Measurements from ENCODE around the gene ATF6B.
"Not testable (repeated sequence)": the region's sequence is repeated elsewhere in the genome, so short reads cannot be mapped to it uniquely, and the experiment has no call there.

ATF6B gene

GRCh38 chr6:32108727-32109113, 19.3 kb downstream of the ATF6B start:
- 75% methylated on average over 5 of the region's 6 CpGs for WGBS (ENCODE audit: insufficient coverage)
- Histone ChIP-seq H3K36me3 (ENCODE audit: control insufficient read depth in 4 of 4, insufficient read depth in 4 of 4, low read length in 3 of 4) (peaks cover 0 to 8% (median 2%) of the 10 kb centered on the region in 4 experiments), H3K4me3 (ENCODE audit: control insufficient read depth in 1 of 7, extremely low read depth in 1 of 7, insufficient read depth in 4 of 7, low read depth in 2 of 7, low read length in 6 of 7) (peak overlapping the region in 2 of 7 experiments; percentile 6 to 45), H3K27ac (ENCODE audit: insufficient read depth in 1 of 2, low read depth in 1 of 2, low read length in 2 of 2, poor library complexity in 1 of 2, severe bottlenecking in 2 of 2) (no peak overlapping the region), H3K9me3 (ENCODE audit: control extremely low read depth in 1 of 5, control insufficient read depth in 4 of 5, insufficient read depth in 2 of 5, low read depth in 1 of 5, low read length in 4 of 5) (no peaks in the 10 kb centered on the region), H3K4me1 (ENCODE audit: control extremely low read depth in 1 of 4, control insufficient read depth in 4 of 4, insufficient read depth in 4 of 4, low read length in 3 of 4) (peaks cover 0 to 27% (median 19%) of the 10 kb centered on the region in 4 experiments), H3K27me3 (replicated peaks in 2 of 5; ENCODE audit: control insufficient read depth in 4 of 5, insufficient read depth in 5 of 5, low read length in 4 of 5) (peaks cover 0 to 14% (median 0%) of the 10 kb centered on the region in 5 experiments)
- ChIA-PET POLR2A (interaction anchor here (0.9 kb wide), 1 partner anchor 14 kb away, joined by 3 read pairs; no protein-coding TSS in a partner anchor), CTCF (interaction anchor here (2.7 kb wide), 1 partner anchor 10 kb away, joined by 7 read pairs; no protein-coding TSS in a partner anchor)
- DNase-seq = no peak

- H3K9me3 ChIP-seq (ENCODE audit: control extremely low read depth in 1 of 5, control insufficient read depth in 4 of 5, insufficient read depth in 2 of 5, low read depth in 1 of 5, low read length in 4 of 5) = no peaks in the 10 kb centered on the region
- ChIA-PET POLR2A (no interaction called here), CTCF (interaction anchor here (2.7 kb wide), 1 partner anchor 11 kb away, joined by 7 read pairs; no protein-coding TSS in a partner anchor)
- H3K4me3 ChIP-seq (ENCODE audit: control insufficient read depth in 1 of 7, extremely low read depth in 1 of 7, insufficient read depth in 4 of 7, low read depth in 2 of 7, low read length in 6 of 7) = peak overlapping the region in 1 of 7 experiments; percentile 7
- peaks cover 0 to 27% (median 19%) of the 10 kb centered on the region in 4 experiments for H3K4me1 ChIP-seq (ENCODE audit: control extremely low read depth in 1 of 4, control insufficient read depth in 4 of 4, insufficient read depth in 4 of 4, low read length in 3 of 4)
- peaks cover 0 to 14% (median 0%) of the 10 kb centered on the region in 5 experiments for H3K27me3 ChIP-seq (replicated peaks in 2 of 5; ENCODE audit: control insufficient read depth in 4 of 5, insufficient read depth in 5 of 5, low read length in 4 of 5)
- 8% methylated on average over 12 of the region's 15 CpGs for WGBS (ENCODE audit: insufficient coverage)
- no peak overlapping the region for H3K27ac ChIP-seq (ENCODE audit: insufficient read depth in 1 of 2, low read depth in 1 of 2, low read length in 2 of 2, poor library complexity in 1 of 2, severe bottlenecking in 2 of 2)
- DNase-seq = peak in 1 of 3 donors; percentile 23
- peaks cover 0 to 3% (median 0%) of the 10 kb centered on the region in 4 experiments for H3K36me3 ChIP-seq (ENCODE audit: control insufficient read depth in 4 of 4, insufficient read depth in 4 of 4, low read length in 3 of 4)
These were observed 19.9 kb downstream of the ATF6B start for GRCh38 chr6:32108094-32108627.

GRCh38 chr6:32107406-32107805, 20.6 kb downstream of the ATF6B start:
- no CpG with 5 or more reads among the region's 1 CpG for WGBS (ENCODE audit: insufficient coverage)
- Histone ChIP-seq H3K9me3 (ENCODE audit: control extremely low read depth in 1 of 5, control insufficient read depth in 4 of 5, insufficient read depth in 2 of 5, low read depth in 1 of 5, low read length in 4 of 5) (no peaks in the 10 kb centered on the region), H3K36me3 (ENCODE audit: control insufficient read depth in 4 of 4, insufficient read depth in 4 of 4, low read length in 3 of 4) (peaks cover 0 to 2% (median 0%) of the 10 kb centered on the region in 4 experiments), H3K27me3 (replicated peaks in 2 of 5; ENCODE audit: control insufficient read depth in 4 of 5, insufficient read depth in 5 of 5, low read length in 4 of 5) (peaks cover 0 to 14% (median 0%) of the 10 kb centered on the region in 5 experiments), H3K4me1 (ENCODE audit: control extremely low read depth in 1 of 4, control insufficient read depth in 4 of 4, insufficient read depth in 4 of 4, low read length in 3 of 4) (peaks cover 0 to 27% (median 19%) of the 10 kb centered on the region in 4 experiments), H3K4me3 (ENCODE audit: control insufficient read depth in 1 of 7, extremely low read depth in 1 of 7, insufficient read depth in 4 of 7, low read depth in 2 of 7, low read length in 6 of 7) (no peak overlapping the region), H3K27ac (ENCODE audit: insufficient read depth in 1 of 2, low read depth in 1 of 2, low read length in 2 of 2, poor library complexity in 1 of 2, severe bottlenecking in 2 of 2) (no peak overlapping the region)
- ChIA-PET CTCF (interaction anchor here (2.7 kb wide), 1 partner anchor 11 kb away, joined by 7 read pairs; no protein-coding TSS in a partner anchor), POLR2A (no interaction called here)
- DNase-seq = no peak

GRCh38 chr6:32105433-32105832, 22.6 kb downstream of the ATF6B start:
- Histone ChIP-seq H3K4me3 (ENCODE audit: control insufficient read depth in 1 of 7, extremely low read depth in 1 of 7, insufficient read depth in 4 of 7, low read depth in 2 of 7, low read length in 6 of 7) (no peak overlapping the region), H3K4me1 (ENCODE audit: control extremely low read depth in 1 of 4, control insufficient read depth in 4 of 4, insufficient read depth in 4 of 4, low read length in 3 of 4) (peaks cover 0 to 27% (median 19%) of the 10 kb centered on the region in 4 experiments), H3K27me3 (replicated peaks in 2 of 5; ENCODE audit: control insufficient read depth in 4 of 5, insufficient read depth in 5 of 5, low read length in 4 of 5) (peaks cover 0 to 14% (median 0%) of the 10 kb centered on the region in 5 experiments), H3K27ac (ENCODE audit: insufficient read depth in 1 of 2, low read depth in 1 of 2, low read length in 2 of 2, poor library complexity in 1 of 2, severe bottlenecking in 2 of 2) (no peak overlapping the region), H3K36me3 (ENCODE audit: control insufficient read depth in 4 of 4, insufficient read depth in 4 of 4, low read length in 3 of 4) (no peaks in the 10 kb centered on the region), H3K9me3 (ENCODE audit: control extremely low read depth in 1 of 5, control insufficient read depth in 4 of 5, insufficient read depth in 2 of 5, low read depth in 1 of 5, low read length in 4 of 5) (no peaks in the 10 kb centered on the region)
- DNase-seq = no peak
- POLR2A ChIA-PET = no interaction called here
- CTCF ChIA-PET = no interaction called here
- WGBS (ENCODE audit: insufficient coverage) = 94% methylated on average over 4 of the region's 4 CpGs

GRCh38 chr6:32102255-32102654, 25.8 kb downstream of the ATF6B start:
- WGBS (ENCODE audit: insufficient coverage) = no CpG with 5 or more reads among the region's 3 CpGs
- no peak for DNase-seq
- no peaks in the 10 kb centered on the region for H3K9me3 ChIP-seq (ENCODE audit: control extremely low read depth in 1 of 5, control insufficient read depth in 4 of 5, insufficient read depth in 2 of 5, low read depth in 1 of 5, low read length in 4 of 5)
- H3K27me3 ChIP-seq (replicated peaks in 2 of 5; ENCODE audit: control insufficient read depth in 4 of 5, insufficient read depth in 5 of 5, low read length in 4 of 5) = peaks cover 2 to 17% (median 13%) of the 10 kb centered on the region in 5 experiments
- H3K4me1 ChIP-seq (ENCODE audit: control extremely low read depth in 1 of 4, control insufficient read depth in 4 of 4, insufficient read depth in 4 of 4, low read length in 3 of 4) = peaks cover 0 to 2% (median 0%) of the 10 kb centered on the region in 4 experiments
- H3K36me3 ChIP-seq (ENCODE audit: control insufficient read depth in 4 of 4, insufficient read depth in 4 of 4, low read length in 3 of 4) = no peaks in the 10 kb centered on the region
- ChIA-PET CTCF (no interaction called here), POLR2A (no interaction called here)
- H3K4me3 ChIP-seq (ENCODE audit: control insufficient read depth in 1 of 7, extremely low read depth in 1 of 7, insufficient read depth in 4 of 7, low read depth in 2 of 7, low read length in 6 of 7) = no peak overlapping the region
- no peak overlapping the region for H3K27ac ChIP-seq (ENCODE audit: insufficient read depth in 1 of 2, low read depth in 1 of 2, low read length in 2 of 2, poor library complexity in 1 of 2, severe bottlenecking in 2 of 2)

GRCh38 chr6:32100251-32100650, 27.8 kb downstream of the ATF6B start:
- H3K36me3 ChIP-seq (ENCODE audit: control insufficient read depth in 4 of 4, insufficient read depth in 4 of 4, low read length in 3 of 4); POLR2A ChIA-PET; DNase-seq; H3K27ac ChIP-seq (ENCODE audit: insufficient read depth in 1 of 2, low read depth in 1 of 2, low read length in 2 of 2, poor library complexity in 1 of 2, severe bottlenecking in 2 of 2); H3K9me3 ChIP-seq (ENCODE audit: control extremely low read depth in 1 of 5, control insufficient read depth in 4 of 5, insufficient read depth in 2 of 5, low read depth in 1 of 5, low read length in 4 of 5); H3K4me3 ChIP-seq (ENCODE audit: control insufficient read depth in 1 of 7, extremely low read depth in 1 of 7, insufficient read depth in 4 of 7, low read depth in 2 of 7, low read length in 6 of 7): not testable (repeated sequence)
- WGBS (ENCODE audit: insufficient coverage) = 100% methylated on average over 6 of the region's 8 CpGs
- Histone ChIP-seq H3K4me1 (ENCODE audit: control extremely low read depth in 1 of 4, control insufficient read depth in 4 of 4, insufficient read depth in 4 of 4, low read length in 3 of 4) (peaks cover 0 to 11% (median 5%) of the 10 kb centered on the region in 4 experiments), H3K27me3 (replicated peaks in 2 of 5; ENCODE audit: control insufficient read depth in 4 of 5, insufficient read depth in 5 of 5, low read length in 4 of 5) (peaks cover 2 to 37% (median 17%) of the 10 kb centered on the region in 5 experiments)
- CTCF ChIA-PET = interaction anchor here (0.7 to 1.4 kb wide), 3 partner anchors 10 to 37 kb away, joined by 3 to 4 read pairs (median 3); no protein-coding TSS in a partner anchor

GRCh38 chr6:32097364-32097763, 30.7 kb downstream of the ATF6B start:
- 100% methylated on average over 3 of the region's 3 CpGs for WGBS (ENCODE audit: insufficient coverage)
- peaks cover 2 to 52% (median 19%) of the 10 kb centered on the region in 5 experiments for H3K27me3 ChIP-seq (replicated peaks in 2 of 5; ENCODE audit: control insufficient read depth in 4 of 5, insufficient read depth in 5 of 5, low read length in 4 of 5)
- CTCF ChIA-PET = interaction anchor here (1.0 kb wide), 1 partner anchor 9 kb away, joined by 5 read pairs; no protein-coding TSS in a partner anchor
- POLR2A ChIA-PET = interaction anchor here (0.6 kb wide), 1 partner anchor 159 kb away, joined by 3 read pairs; no protein-coding TSS in a partner anchor
- no peak overlapping the region for H3K4me3 ChIP-seq (ENCODE audit: control insufficient read depth in 1 of 7, extremely low read depth in 1 of 7, insufficient read depth in 4 of 7, low read depth in 2 of 7, low read length in 6 of 7)
- H3K36me3 ChIP-seq (ENCODE audit: control insufficient read depth in 4 of 4, insufficient read depth in 4 of 4, low read length in 3 of 4) = no peaks in the 10 kb centered on the region
- H3K27ac ChIP-seq (ENCODE audit: insufficient read depth in 1 of 2, low read depth in 1 of 2, low read length in 2 of 2, poor library complexity in 1 of 2, severe bottlenecking in 2 of 2) = no peak overlapping the region
- peaks cover 0 to 11% (median 5%) of the 10 kb centered on the region in 4 experiments for H3K4me1 ChIP-seq (ENCODE audit: control extremely low read depth in 1 of 4, control insufficient read depth in 4 of 4, insufficient read depth in 4 of 4, low read length in 3 of 4)
- no peak for DNase-seq
- H3K9me3 ChIP-seq (ENCODE audit: control extremely low read depth in 1 of 5, control insufficient read depth in 4 of 5, insufficient read depth in 2 of 5, low read depth in 1 of 5, low read length in 4 of 5) = no peaks in the 10 kb centered on the region

All from common myeloid progenitor, CD34-positive (primary cell).